Epithelial cell of esophagus (primary cell): ENCODE measurements around the gene DUSP10.

ENCODE experiments used
- DNase-seq: peaks from one replicate; pipeline ENCODE4 v3.0.0; 2010; ENCODE audit warnings: low read depth
- H3K4me3 ChIP-seq: 2 replicates; pipeline ENCODE4 v1.5.1; 2011; ENCODE audit warnings: mild to moderate bottlenecking, low read length, control low read depth
- TF ChIP-seq, protein P1 (sequence below): IDR thresholded peaks from 2 replicates; pipeline ENCODE4 v1.5.1; 2011; ENCODE audit warnings: low read depth, mild to moderate bottlenecking, low read length, control low read depth, inconsistent platforms; ENCODE audit not compliant: insufficient read depth; ENCODE audit errors: missing control alignments

The DUSP10 gene

DNA sequence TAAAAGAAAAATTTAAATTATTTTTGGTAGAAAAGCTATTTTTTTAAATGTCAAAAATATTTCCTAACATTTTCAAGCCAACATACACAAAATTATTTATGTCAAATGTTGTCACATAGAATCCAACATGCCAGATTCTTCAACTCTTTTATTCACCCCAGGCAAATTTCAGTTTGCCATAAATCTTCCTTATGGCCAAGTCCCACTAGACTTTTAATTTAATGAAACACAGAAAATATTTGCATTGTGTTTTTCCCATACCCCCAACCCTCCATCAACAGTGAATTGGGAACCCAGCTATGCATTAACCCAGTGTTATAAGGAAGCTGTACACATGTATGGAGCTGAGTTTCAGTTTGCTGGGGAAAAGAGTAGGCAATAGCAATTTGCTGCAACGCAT, 41.4 kb downstream of the DUSP10 start:
- no peak for DNase-seq
- TF ChIP-seq, protein P1, sequence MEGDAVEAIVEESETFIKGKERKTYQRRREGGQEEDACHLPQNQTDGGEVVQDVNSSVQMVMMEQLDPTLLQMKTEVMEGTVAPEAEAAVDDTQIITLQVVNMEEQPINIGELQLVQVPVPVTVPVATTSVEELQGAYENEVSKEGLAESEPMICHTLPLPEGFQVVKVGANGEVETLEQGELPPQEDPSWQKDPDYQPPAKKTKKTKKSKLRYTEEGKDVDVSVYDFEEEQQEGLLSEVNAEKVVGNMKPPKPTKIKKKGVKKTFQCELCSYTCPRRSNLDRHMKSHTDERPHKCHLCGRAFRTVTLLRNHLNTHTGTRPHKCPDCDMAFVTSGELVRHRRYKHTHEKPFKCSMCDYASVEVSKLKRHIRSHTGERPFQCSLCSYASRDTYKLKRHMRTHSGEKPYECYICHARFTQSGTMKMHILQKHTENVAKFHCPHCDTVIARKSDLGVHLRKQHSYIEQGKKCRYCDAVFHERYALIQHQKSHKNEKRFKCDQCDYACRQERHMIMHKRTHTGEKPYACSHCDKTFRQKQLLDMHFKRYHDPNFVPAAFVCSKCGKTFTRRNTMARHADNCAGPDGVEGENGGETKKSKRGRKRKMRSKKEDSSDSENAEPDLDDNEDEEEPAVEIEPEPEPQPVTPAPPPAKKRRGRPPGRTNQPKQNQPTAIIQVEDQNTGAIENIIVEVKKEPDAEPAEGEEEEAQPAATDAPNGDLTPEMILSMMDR, result no peak
- H3K4me3 ChIP-seq, result no peak overlapping the region

DNA sequence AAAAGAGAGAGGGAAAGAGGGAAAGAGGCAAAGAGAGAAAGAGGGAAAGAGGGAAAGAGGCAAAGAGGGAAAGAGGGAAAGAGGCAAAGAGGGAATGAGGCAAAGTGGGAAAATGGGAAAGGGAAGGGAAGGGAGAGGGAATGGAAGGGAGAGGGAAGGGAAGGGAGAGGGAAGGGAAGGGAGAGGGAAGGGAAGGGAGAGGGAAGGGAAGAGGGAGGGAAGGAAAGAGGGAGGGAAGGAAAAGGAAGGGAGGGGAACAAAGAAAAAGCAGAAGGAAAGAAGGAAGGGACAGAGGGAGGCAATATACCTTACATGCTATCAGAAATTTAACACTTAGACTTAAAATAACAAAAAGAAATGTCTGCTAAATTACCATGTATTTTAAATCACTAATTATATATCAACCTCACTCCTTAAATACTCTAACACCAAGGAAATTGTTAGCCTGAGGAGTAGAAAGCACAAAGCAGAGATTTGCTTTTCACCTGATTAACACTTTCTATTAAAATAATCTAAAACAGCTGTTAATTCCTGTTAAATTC, 41.8 kb downstream of the DUSP10 start:
- no peak for DNase-seq
- H3K4me3 ChIP-seq, result no peak overlapping the region
- TF ChIP-seq, protein P1, result no peak

DNA sequence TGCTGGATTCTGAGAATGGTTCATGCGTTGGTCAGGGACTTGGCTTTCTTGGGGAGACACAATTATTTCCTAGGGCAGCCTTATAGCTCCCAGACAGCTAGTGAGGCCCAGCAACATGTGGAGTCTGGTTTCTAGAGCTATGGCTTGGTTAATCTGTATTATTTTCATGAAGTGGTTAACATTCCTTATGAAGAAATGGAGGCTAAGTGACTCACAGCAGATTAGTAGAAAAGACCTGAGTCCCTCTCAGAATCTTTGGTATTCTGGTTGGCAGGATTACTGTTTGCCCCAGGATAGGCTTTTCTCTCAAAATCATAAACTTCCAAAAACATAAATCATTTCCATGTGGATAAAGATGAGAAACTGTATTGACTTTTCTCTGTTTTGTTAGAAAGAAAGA, 42.3 kb downstream of the DUSP10 start:
- no peak for DNase-seq
- TF ChIP-seq, protein P1, result no peak
- H3K4me3 ChIP-seq, result no peak overlapping the region

DNA sequence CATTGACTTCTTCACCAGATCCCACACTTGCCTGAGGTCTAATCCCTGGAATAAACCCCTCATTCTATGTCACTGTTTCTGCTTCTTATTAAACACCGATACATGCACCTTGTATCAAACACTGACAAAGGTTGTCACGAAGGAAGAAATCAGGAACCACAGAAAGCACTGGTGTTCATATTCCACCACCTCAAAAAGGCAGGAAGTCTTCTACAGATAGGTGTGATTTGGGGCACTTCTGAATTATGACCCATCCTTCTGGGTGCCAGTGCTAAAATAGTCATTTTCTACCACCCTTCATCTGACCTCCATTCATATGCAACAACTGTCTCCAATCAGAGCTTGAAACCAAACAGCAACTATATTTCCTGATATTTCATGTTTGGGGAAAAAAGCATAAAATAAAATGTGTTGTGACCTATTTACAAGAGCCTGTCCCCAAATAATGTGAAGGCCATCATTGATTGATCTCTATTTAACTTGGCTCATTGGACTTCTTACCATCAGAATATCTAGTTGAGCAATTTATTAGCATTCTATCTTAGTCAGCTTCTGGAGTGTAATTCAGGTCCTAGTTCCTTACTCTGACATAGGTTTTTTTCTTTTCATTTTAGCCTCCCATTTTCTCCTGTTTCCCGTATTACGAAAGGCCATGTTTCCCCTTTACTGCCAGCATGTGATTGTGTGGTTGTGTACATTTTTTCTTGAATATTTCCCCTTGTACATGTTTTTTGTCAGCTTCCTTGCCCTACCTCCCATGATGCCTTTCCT, 43.1 kb downstream of the DUSP10 start:
- TF ChIP-seq, protein P1, result no peak
- no peak for DNase-seq
- H3K4me3 ChIP-seq, result no peak overlapping the region

DNA sequence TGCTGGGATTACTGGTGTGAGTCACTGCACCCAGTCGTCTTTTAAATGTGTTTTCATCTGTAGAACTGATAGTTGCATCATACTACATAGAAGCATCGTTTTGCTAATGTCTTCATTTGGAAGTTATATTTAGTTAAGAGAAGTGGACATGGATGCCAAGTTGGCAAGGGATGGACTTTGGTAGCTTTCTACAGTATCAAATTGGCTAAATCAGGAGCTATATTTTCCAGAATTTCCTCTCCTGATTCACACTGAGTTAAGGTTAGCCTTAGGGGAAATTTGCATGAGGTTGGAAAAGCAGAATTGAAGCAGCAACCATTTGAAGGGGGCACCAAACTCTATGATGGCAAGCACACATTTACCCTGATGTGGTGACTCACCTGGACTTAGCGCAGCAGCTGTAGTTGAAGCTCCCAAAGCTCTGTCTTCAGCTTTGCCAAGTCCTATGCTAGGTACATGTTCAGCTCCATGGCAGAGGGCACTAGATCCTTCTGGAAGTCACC, 43.9 kb downstream of the DUSP10 start:
- no peak overlapping the region for H3K4me3 ChIP-seq
- DNase-seq, result no peak
- TF ChIP-seq, protein P1, result no peak

DNA sequence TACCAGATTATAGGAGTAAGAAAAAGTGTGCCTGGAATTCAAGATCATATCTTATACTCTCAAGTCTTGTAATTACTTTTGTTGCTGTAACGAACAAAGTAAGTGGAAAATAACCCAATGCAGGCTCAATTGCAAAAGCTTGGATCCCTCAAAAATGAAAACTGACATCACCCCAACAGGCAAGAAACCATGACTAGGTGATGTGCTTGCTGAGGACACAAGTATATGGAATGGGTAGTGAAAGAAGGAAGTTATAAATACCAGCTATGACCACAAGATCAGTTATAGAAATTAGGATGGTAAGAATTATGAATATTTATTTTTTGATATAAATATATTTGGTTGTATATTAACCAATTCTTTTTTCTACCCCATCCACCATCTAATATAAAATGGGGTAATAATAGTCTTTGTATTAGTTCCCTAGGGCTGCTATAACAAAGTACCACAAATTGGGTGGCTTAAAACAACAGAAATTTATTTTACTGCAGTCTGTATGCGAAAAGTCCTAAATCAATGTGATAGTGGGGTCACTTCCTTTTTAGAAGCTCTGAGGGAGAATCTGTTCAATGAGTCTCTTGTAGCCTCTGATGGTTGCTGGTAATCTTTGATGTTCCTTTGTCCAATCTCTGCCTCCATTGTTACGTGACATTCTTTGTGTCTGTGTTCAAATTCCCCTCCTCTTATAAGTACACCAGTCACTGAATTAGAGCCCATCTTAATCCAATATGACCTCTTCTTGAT, 45.0 kb downstream of the DUSP10 start:
- TF ChIP-seq, protein P1, result no peak
- no peak overlapping the region for H3K4me3 ChIP-seq
- no peak for DNase-seq
